Hematopoietic multipotent progenitor cell treated with erythropoietin and hydrocortisone succinate and interleukin-3 and kit ligand, for 6 days (in vitro differentiated cells): ENCODE data around the gene PLCB3.

ENCODE experiments used
- DNase-seq: peaks from one replicate; pipeline ENCODE4 v3.0.0-alpha.2; 2015

Gene PLCB3

GRCh38 chr11:64268025-64268892 lies 16.9 kb downstream of the PLCB3 start:
- peak; percentile 71 for DNase-seq

GRCh38 chr11:64268893-64269539 lies 17.7 kb downstream of the PLCB3 start:
- peak; percentile 67 for DNase-seq

- peak; percentile 99 for DNase-seq
Observed at GRCh38 chr11:64269540-64270220, 18.4 kb downstream of the PLCB3 start.

- DNase-seq, result no peak
Observed at GRCh38 chr11:64275031-64275800, 23.9 kb downstream of the PLCB3 start.

GRCh38 chr11:64275841-64276240 lies 24.5 kb downstream of the PLCB3 start:
- no peak for DNase-seq

- peak; percentile 72 for DNase-seq
Observed at GRCh38 chr11:64276653-64277431, 25.5 kb downstream of the PLCB3 start.

- DNase-seq, result no peak
Observed at GRCh38 chr11:64278576-64279190, 27.4 kb downstream of the PLCB3 start.

GRCh38 chr11:64281957-64282770 lies 30.8 kb downstream of the PLCB3 start:
- no peak for DNase-seq

- no peak for DNase-seq
Observed at GRCh38 chr11:64283092-64283491, 31.8 kb downstream of the PLCB3 start.

- peak; percentile 98 for DNase-seq
Observed at GRCh38 chr11:64284048-64284961, 33.0 kb downstream of the PLCB3 start, which contains the start of gene BAD. BAD (minus strand) TSS chr11:64284665; CDS start chr11:64284368, 297 bp downstream.

- DNase-seq, result peak; percentile 89
Observed at GRCh38 chr11:64284962-64285884, 33.9 kb downstream of the PLCB3 start, which contains the start of gene GPR137. GPR137 (plus strand) TSS chr11:64285848; CDS start chr11:64286525, 677 bp downstream.

GRCh38 chr11:64285885-64286800 lies 34.8 kb downstream of the PLCB3 start:
- peak; percentile 74 for DNase-seq

- no peak for DNase-seq
Observed at GRCh38 chr11:64286801-64287159, 35.5 kb downstream of the PLCB3 start.

- DNase-seq, result no peak
Observed at GRCh38 chr11:64287676-64288352, 36.5 kb downstream of the PLCB3 start.

- DNase-seq, result no peak
Observed at GRCh38 chr11:64288353-64288750, 37.0 kb downstream of the PLCB3 start.

GRCh38 chr11:64289002-64289564 lies 37.8 kb downstream of the PLCB3 start:
- DNase-seq, result no peak
